SK-N-SH (cell line): ENCODE data around the gene CCL24. TPM values are rescaled to one million over a fixed set of nuclear protein-coding genes. Genes with fewer than 3 reads are reported as not detected.

Source experiments
- CTCF ChIA-PET: fragments of 300-600, 350-600 bp; formaldehyde crosslinking; extraction: SDS; loops from one replicate; lab custom pipeline; 2021; lab: Yijun Ruan, JAX
- POLR2A ChIA-PET: fragments of 350-600 bp; sonication (Branson Sonifier 250); formaldehyde crosslinking; extraction: SDS; loops from one replicate; lab custom pipeline; 2020; ENCODE audit warnings: antibody characterized with exemption, inconsistent platforms; lab: Yijun Ruan, JAX
- DNase-seq: peaks from one replicate; pipeline ENCODE4 v3.0.0; 2012
- H2AFZ ChIP-seq: fragments of 200-600 bp; sonication (generic); 2 replicates; pipeline ENCODE4 v1.8.1; 2016; ENCODE audit warnings: antibody characterized with exemption, mild to moderate bottlenecking, low read depth
- H3F3A ChIP-seq: fragments of 200-600 bp; sonication (generic); replicated peaks from 2 replicates; pipeline ENCODE3; 2016; ENCODE audit warnings: antibody characterized with exemption, mild to moderate bottlenecking; ENCODE audit not compliant: insufficient read depth
- H3K27ac ChIP-seq, 2 experiments: fragments of 200-500 bp in 1 of 2; fragments of 200-600 bp in 1 of 2; sonication (Bioruptor generic) in 1 of 2; sonication (generic), shearing (Covaris generic) in 1 of 2; 2 replicates each; pipeline versions ENCODE4 v1.5.1 to v1.6.1; 2014 to 2016; ENCODE audit warnings: low read depth in 2 of 2, inconsistent platforms in 1 of 2, low read length in 1 of 2, mild to moderate bottlenecking in 1 of 2, mixed read lengths in 1 of 2
- H3K27me3 ChIP-seq: fragments of 200-600 bp; sonication (generic), shearing (Covaris generic); 2 replicates; pipeline ENCODE4 v1.6.1; 2016; ENCODE audit warnings: mixed run types; ENCODE audit not compliant: insufficient read depth
- H3K36me3 ChIP-seq, 2 experiments: fragments of 200-500 bp in 1 of 2; fragments of 200-600 bp in 1 of 2; sonication (Bioruptor generic) in 1 of 2; sonication (generic) in 1 of 2; replicated peaks in 1 of 2; 2 replicates each; pipeline versions ENCODE3 to v1.5.1; 2014 to 2016; ENCODE audit warnings: low read length in 1 of 2, mild to moderate bottlenecking in 1 of 2; ENCODE audit not compliant: insufficient read depth in 2 of 2, control insufficient read depth in 1 of 2
- H3K4me1 ChIP-seq, 2 experiments: fragments of 200-500 bp in 1 of 2; fragments of 200-600 bp in 1 of 2; sonication (Bioruptor generic) in 1 of 2; sonication (generic), shearing (Covaris generic) in 1 of 2; 2 replicates each; pipeline versions ENCODE4 v1.5.1 to v1.6.1; 2014 to 2016; ENCODE audit warnings: low read depth in 1 of 2, low read length in 1 of 2, mixed run types in 1 of 2; ENCODE audit not compliant: insufficient read depth in 2 of 2, control insufficient read depth in 1 of 2
- H3K4me2 ChIP-seq: fragments of 200-600 bp; sonication (generic), shearing (Covaris generic); 2 replicates; pipeline ENCODE4 v1.6.1; 2017; ENCODE audit warnings: mixed run types
- H3K4me3 ChIP-seq, 2 experiments: fragments of 200-500 bp in 1 of 2; fragments of 200-600 bp in 1 of 2; sonication (Bioruptor generic) in 1 of 2; sonication (generic), shearing (Covaris generic) in 1 of 2; 2 replicates each; pipeline versions ENCODE4 v1.5.1 to v1.8.1; 2014 to 2016; ENCODE audit warnings: low read depth in 2 of 2, inconsistent platforms in 1 of 2, low read length in 1 of 2, mild to moderate bottlenecking in 1 of 2, mixed read lengths in 1 of 2, moderate library complexity in 1 of 2
- H3K79me2 ChIP-seq: fragments of 200-600 bp; sonication (generic); 2 replicates; pipeline ENCODE4 v1.8.1; 2017; ENCODE audit warnings: mild to moderate bottlenecking; ENCODE audit not compliant: insufficient read depth
- H3K9ac ChIP-seq: fragments of 200-600 bp; sonication (generic); 2 replicates; pipeline ENCODE4 v1.6.1; 2017; ENCODE audit warnings: mixed run types
- H3K9me2 ChIP-seq: fragments of 200-600 bp; sonication (generic); 2 replicates; pipeline ENCODE4 v1.6.1; 2017; ENCODE audit warnings: mixed run types
- H3K9me3 ChIP-seq: fragments of 200-600 bp; sonication (generic); 2 replicates; pipeline ENCODE4 v1.6.1; 2017; ENCODE audit warnings: mixed run types, mild to moderate bottlenecking, moderate library complexity
- H4K20me1 ChIP-seq: fragments of 200-600 bp; sonication (generic); 2 replicates; pipeline ENCODE4 v1.6.1; 2017; ENCODE audit warnings: mild to moderate bottlenecking, mixed run types; ENCODE audit not compliant: insufficient read depth
- CHD2 ChIP-seq: fragments of 150-350 bp; IDR thresholded peaks from 2 replicates; pipeline ENCODE4 v1.6.1; 2018; ENCODE audit warnings: low read length; ENCODE audit not compliant: partially characterized antibody
- ELF1 ChIP-seq: IDR thresholded peaks from 2 replicates; pipeline ENCODE4 v1.4.0; 2012
- EP300 ChIP-seq, 2 experiments: IDR thresholded peaks; 2 replicates each; pipeline versions ENCODE4 v1.4.0 to v1.6.1; 2012; ENCODE audit warnings: borderline replicate concordance in 1 of 2, low read depth in 1 of 2, low read length in 1 of 2
- FOSL2 ChIP-seq: IDR thresholded peaks from 2 replicates; pipeline ENCODE4 v1.4.0; 2012; ENCODE audit warnings: low read depth, mild to moderate bottlenecking, moderate library complexity, borderline replicate concordance
- FOXM1 ChIP-seq: IDR thresholded peaks from 2 replicates; pipeline ENCODE4 v1.4.0; 2012; ENCODE audit warnings: low read depth, mild to moderate bottlenecking
- MXI1 ChIP-seq: IDR thresholded peaks from 2 replicates; pipeline ENCODE4 v1.6.1; 2012; ENCODE audit warnings: mild to moderate bottlenecking, low read depth, low read length, improper control_type of control experiment
- NRF1 ChIP-seq: IDR thresholded peaks from 2 replicates; pipeline ENCODE4 v1.6.1; 2012; ENCODE audit warnings: low read depth, mild to moderate bottlenecking, low read length
- PBX3 ChIP-seq: IDR thresholded peaks from 2 replicates; pipeline ENCODE4; 2012
- POLR2AphosphoS5 ChIP-seq: IDR thresholded peaks from 2 replicates; pipeline ENCODE4 v1.6.1; 2012; ENCODE audit warnings: low read depth, low read length
- REST ChIP-seq: IDR thresholded peaks from 2 replicates; pipeline ENCODE4 v1.6.1; 2012; ENCODE audit warnings: mild to moderate bottlenecking, low read depth, low read length, moderate library complexity
- RFX5 ChIP-seq: IDR thresholded peaks from 2 replicates; pipeline ENCODE4 v1.6.1; 2012; ENCODE audit warnings: mild to moderate bottlenecking, improper control_type of control experiment, low read length
- RXRA ChIP-seq: IDR thresholded peaks from 2 replicates; pipeline ENCODE4 v1.4.0; 2012; ENCODE audit warnings: low read depth, mild to moderate bottlenecking, borderline replicate concordance
- SIN3A ChIP-seq: IDR thresholded peaks from 2 replicates; pipeline ENCODE4 v1.6.1; 2012; ENCODE audit warnings: low read depth, mild to moderate bottlenecking, low read length, moderate library complexity, borderline replicate concordance
- SMC3 ChIP-seq: IDR thresholded peaks from 2 replicates; pipeline ENCODE4 v1.6.1; 2012; ENCODE audit warnings: low read depth, low read length, improper control_type of control experiment
- TAF1 ChIP-seq: IDR thresholded peaks from 2 replicates; pipeline ENCODE4 v1.6.1; 2012; ENCODE audit warnings: low read depth, mild to moderate bottlenecking, low read length, moderate library complexity, borderline replicate concordance
- TCF12 ChIP-seq: IDR thresholded peaks from 2 replicates; pipeline ENCODE4 v1.4.0; 2012
- TEAD4 ChIP-seq: IDR thresholded peaks from 2 replicates; pipeline ENCODE4 v1.4.0; 2012; ENCODE audit warnings: mild to moderate bottlenecking, borderline replicate concordance; ENCODE audit not compliant: insufficient read depth
- YY1 ChIP-seq: IDR thresholded peaks from 2 replicates; pipeline ENCODE4 v1.4.0; 2012; ENCODE audit warnings: low read depth, mild to moderate bottlenecking
- WGBS: methylation state at CpG from one replicate; pipeline ENCODE4 v1.1.6; 2017; ENCODE audit warnings: low lambda C conversion rate; 5-methylcytosine and 5-hydroxymethylcytosine counted together
- polyA plus RNA-seq, 3 experiments: library from polyadenylated mRNA; depleted of rRNA; stranded (reverse); fragments of >200 nt; gene quantifications; 2 replicates each; pipeline ENCODE4 v1.2.3, GENCODE V29; 2012
- TF ChIP-seq, protein P1 (sequence below): fragments of 150-350 bp; IDR thresholded peaks from 2 replicates; pipeline ENCODE4 v1.6.1; 2017; ENCODE audit warnings: antibody characterized with exemption, low read length, low read depth, borderline replicate concordance
- TF ChIP-seq, protein P2 (sequence below): IDR thresholded peaks from 2 replicates; pipeline ENCODE4 v1.4.0; 2012; ENCODE audit warnings: low read depth, borderline replicate concordance
- TF ChIP-seq, protein P3 (sequence below): fragments of 150-350 bp; IDR thresholded peaks from 2 replicates; pipeline ENCODE4 v1.6.1; 2016; ENCODE audit warnings: mild to moderate bottlenecking, low read depth, low read length

Gene CCL24
- polyA plus RNA-seq, 1 of the 3 experiments (the other 2 are of a cell fraction), result not detected

DNA sequence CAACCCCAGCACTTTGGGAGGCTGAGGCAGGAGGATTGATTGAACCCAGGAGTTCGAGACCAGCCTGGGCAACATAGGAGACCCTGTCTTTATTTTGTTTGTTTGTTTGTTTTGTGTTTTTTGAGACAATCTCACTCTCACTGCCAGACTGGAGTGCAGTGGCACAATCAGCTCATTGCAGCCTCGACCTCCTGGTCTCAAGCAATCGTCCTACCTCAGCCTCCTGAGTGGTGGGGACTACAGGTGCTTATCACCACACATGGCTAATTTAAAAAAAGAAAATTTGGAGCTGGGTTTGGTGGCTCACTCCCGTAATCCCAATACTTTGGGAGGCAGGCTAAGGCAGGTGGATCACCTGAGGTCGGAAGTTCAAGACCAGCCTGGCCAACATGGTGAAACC lies 30.6 kb upstream of the CCL24 start (continued):
- TF ChIP-seq, protein P1, sequence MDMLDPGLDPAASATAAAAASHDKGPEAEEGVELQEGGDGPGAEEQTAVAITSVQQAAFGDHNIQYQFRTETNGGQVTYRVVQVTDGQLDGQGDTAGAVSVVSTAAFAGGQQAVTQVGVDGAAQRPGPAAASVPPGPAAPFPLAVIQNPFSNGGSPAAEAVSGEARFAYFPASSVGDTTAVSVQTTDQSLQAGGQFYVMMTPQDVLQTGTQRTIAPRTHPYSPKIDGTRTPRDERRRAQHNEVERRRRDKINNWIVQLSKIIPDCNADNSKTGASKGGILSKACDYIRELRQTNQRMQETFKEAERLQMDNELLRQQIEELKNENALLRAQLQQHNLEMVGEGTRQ, result no peak
- TF ChIP-seq FOSL2 (no peak), TAF1 (no peak)
- TF ChIP-seq, all 33 proteins: peak for 0

DNA sequence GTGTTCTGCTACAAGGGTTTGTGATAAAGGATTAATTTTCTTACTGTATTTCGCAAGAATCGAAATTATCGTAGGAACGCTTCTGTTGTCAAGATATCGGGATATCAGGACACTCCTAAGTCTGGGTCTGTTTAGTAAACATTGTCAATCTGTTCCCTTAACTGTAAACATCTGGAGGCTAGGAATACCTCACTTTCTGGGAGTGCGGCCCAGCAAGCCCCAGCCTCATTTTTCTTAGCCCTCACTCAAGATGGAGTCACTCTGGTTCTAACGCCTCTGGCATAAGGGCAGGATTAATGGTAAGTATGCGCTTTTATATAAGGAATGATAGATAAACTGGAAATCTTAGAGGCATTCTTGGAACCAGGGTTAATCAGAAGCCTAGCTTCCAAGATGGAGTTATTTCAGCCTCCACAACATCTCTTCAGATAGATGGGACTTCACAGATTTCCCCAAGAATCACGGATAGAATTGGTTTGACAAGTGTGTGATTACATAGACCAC lies 30.1 kb upstream of the CCL24 start:
- H3K9ac ChIP-seq, result no peak overlapping the region
- no peaks in the 10 kb centered on the region for H3K9me2 ChIP-seq
- WGBS, result 98% methylated on average over 9 of the region's 9 CpGs
- no peak overlapping the region for H3K4me2 ChIP-seq
- H2AFZ ChIP-seq, result no peak overlapping the region
- H3K4me1 ChIP-seq, result peaks cover 2 to 9% of the 10 kb centered on the region in 2 experiments; a peak in 1 of 4 replicates
- ChIA-PET POLR2A (no interaction called here), CTCF (interaction anchor here (4.5 kb wide), 1 partner anchor 177 kb away, joined by 18 read pairs; no protein-coding TSS in a partner anchor)
- peaks cover 12% of the 10 kb centered on the region for H3K27me3 ChIP-seq
- DNase-seq, result no peak
- no peaks in the 10 kb centered on the region for H3K79me2 ChIP-seq
- H3K4me3 ChIP-seq, result no peak overlapping the region
- H3F3A ChIP-seq, result no peaks in the 10 kb centered on the region
- TF ChIP-seq SIN3A (no peak), POLR2AphosphoS5 (no peak), FOXM1 (no peak), PBX3 (no peak), REST (no peak), YY1 (no peak), MXI1 (no peak), EP300 (IDR thresholded peaks at IDR 0.05; ENCODE audit: borderline replicate concordance in 1 of 2, low read depth in 1 of 2, low read length in 1 of 2) (no peak), FOSL2 (no peak), SMC3 (no peak), CHD2 (no peak), TEAD4 (no peak), ELF1 (no peak), TCF12 (no peak), RXRA (no peak), NRF1 (no peak), RFX5 (no peak)
- TF ChIP-seq, protein P2, sequence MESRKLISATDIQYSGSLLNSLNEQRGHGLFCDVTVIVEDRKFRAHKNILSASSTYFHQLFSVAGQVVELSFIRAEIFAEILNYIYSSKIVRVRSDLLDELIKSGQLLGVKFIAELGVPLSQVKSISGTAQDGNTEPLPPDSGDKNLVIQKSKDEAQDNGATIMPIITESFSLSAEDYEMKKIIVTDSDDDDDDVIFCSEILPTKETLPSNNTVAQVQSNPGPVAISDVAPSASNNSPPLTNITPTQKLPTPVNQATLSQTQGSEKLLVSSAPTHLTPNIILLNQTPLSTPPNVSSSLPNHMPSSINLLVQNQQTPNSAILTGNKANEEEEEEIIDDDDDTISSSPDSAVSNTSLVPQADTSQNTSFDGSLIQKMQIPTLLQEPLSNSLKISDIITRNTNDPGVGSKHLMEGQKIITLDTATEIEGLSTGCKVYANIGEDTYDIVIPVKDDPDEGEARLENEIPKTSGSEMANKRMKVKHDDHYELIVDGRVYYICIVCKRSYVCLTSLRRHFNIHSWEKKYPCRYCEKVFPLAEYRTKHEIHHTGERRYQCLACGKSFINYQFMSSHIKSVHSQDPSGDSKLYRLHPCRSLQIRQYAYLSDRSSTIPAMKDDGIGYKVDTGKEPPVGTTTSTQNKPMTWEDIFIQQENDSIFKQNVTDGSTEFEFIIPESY, result no peak
- TF ChIP-seq, protein P1, result no peak
- TF ChIP-seq, protein P3, sequence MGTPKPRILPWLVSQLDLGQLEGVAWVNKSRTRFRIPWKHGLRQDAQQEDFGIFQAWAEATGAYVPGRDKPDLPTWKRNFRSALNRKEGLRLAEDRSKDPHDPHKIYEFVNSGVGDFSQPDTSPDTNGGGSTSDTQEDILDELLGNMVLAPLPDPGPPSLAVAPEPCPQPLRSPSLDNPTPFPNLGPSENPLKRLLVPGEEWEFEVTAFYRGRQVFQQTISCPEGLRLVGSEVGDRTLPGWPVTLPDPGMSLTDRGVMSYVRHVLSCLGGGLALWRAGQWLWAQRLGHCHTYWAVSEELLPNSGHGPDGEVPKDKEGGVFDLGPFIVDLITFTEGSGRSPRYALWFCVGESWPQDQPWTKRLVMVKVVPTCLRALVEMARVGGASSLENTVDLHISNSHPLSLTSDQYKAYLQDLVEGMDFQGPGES, result no peak
- H3K36me3 ChIP-seq, result no peaks in the 10 kb centered on the region
- H3K27ac ChIP-seq, result no peak overlapping the region
- no peaks in the 10 kb centered on the region for H4K20me1 ChIP-seq
- H3K9me3 ChIP-seq, result no peaks in the 10 kb centered on the region
